ENCODE results near the gene LRCOL1.

LRCOL1 gene

DNA sequence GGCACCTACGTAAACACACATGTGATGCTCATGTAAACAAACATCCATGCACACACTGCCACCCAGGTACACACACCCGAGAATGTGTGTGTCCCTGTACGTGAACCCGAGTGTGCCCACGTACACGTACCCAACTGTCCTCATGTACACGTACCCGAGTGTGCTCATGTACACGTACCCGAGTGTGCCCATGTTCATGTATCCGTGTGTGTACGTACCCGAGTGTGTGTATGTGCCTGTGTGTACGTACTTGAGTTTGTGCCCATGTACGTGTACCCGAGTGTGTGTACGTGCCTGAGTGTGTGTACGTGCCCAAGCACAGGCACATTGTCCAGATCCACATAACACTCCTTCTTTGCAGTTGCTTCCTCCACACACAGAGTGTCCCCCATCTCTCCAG is 45.0 kb downstream of the LRCOL1 start:
- Histone ChIP-seq H3K4me3 (replicated peaks; ENCODE audit: low read depth, low read length) (no peak overlapping the region), H3K36me3 (ENCODE audit: control insufficient read depth, insufficient read depth, low read length) (no peaks in the 10 kb centered on the region), H3K27me3 (replicated peaks; ENCODE audit: control insufficient read depth, insufficient read depth, low read length) (no peaks in the 10 kb centered on the region)
- TF ChIP-seq, protein P1, sequence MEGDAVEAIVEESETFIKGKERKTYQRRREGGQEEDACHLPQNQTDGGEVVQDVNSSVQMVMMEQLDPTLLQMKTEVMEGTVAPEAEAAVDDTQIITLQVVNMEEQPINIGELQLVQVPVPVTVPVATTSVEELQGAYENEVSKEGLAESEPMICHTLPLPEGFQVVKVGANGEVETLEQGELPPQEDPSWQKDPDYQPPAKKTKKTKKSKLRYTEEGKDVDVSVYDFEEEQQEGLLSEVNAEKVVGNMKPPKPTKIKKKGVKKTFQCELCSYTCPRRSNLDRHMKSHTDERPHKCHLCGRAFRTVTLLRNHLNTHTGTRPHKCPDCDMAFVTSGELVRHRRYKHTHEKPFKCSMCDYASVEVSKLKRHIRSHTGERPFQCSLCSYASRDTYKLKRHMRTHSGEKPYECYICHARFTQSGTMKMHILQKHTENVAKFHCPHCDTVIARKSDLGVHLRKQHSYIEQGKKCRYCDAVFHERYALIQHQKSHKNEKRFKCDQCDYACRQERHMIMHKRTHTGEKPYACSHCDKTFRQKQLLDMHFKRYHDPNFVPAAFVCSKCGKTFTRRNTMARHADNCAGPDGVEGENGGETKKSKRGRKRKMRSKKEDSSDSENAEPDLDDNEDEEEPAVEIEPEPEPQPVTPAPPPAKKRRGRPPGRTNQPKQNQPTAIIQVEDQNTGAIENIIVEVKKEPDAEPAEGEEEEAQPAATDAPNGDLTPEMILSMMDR (IDR thresholded peaks at IDR 0.05; ENCODE audit: insufficient read depth, low read length, poor library complexity, severe bottlenecking) = no peak
- DNase-seq (ENCODE audit: extremely low read depth, insufficient read length) = no peak

DNA sequence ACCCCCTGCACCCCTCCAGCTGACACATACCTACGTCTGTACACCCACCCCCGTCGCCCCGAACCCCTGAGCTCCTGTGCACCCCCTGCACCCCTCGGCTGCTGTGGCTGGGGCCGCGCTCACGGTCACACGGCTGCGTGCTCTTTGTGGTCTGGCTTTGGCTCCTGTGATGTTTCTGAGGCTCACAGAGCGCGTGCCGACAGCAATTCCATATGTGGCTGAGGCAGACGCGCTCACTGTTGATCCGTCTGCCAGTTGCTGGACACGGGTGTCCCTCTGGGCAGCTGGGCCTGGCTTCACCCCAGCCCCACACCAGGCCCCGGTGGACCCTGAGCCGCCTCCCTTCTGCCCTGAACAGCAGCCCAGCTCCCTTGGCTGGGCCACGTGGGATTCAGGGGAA is 46.5 kb downstream of the LRCOL1 start:
- no peak for DNase-seq (ENCODE audit: extremely low read depth, insufficient read length)
- H3K27me3 ChIP-seq (replicated peaks; ENCODE audit: control insufficient read depth, insufficient read depth, low read length) = no peaks in the 10 kb centered on the region
- TF ChIP-seq, protein P1 (IDR thresholded peaks at IDR 0.05; ENCODE audit: insufficient read depth, low read length, poor library complexity, severe bottlenecking) = no peak
- H3K36me3 ChIP-seq (ENCODE audit: control insufficient read depth, insufficient read depth, low read length) = no peaks in the 10 kb centered on the region
- H3K4me3 ChIP-seq (replicated peaks; ENCODE audit: low read depth, low read length) = no peak overlapping the region

DNA sequence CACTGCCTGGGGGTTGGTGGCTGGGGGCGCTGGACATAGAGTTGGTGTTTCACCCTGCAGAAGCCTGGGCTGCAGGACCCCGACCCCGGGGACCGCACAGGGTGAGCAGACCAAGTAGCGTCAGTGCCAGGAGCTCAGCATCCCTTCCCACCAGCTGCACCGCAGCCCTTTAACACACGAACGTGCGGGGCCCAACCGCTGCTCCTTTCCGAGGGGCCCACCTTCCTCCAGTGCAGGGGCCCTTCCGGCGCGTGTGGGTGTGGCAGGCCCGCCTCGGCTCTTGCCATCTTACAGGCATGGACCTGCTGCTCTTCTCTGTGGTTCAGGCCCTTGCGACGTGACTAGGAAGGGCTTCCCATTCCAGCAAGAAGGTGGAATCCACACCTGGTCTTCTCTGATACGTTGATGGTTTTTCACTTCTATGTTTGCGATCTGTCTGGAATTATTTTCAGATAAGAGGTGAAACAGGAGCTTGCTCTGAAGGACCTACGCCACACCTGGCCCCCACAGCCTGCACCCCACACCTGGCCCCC is 47.8 kb downstream of the LRCOL1 start:
- TF ChIP-seq, protein P1 (IDR thresholded peaks at IDR 0.05; ENCODE audit: insufficient read depth, low read length, poor library complexity, severe bottlenecking) = no peak
- Histone ChIP-seq H3K36me3 (ENCODE audit: control insufficient read depth, insufficient read depth, low read length) (no peaks in the 10 kb centered on the region), H3K4me3 (replicated peaks; ENCODE audit: low read depth, low read length) (no peak overlapping the region), H3K27me3 (replicated peaks; ENCODE audit: control insufficient read depth, insufficient read depth, low read length) (no peaks in the 10 kb centered on the region; the same call in 1 of the 2 replicates)
- DNase-seq (ENCODE audit: extremely low read depth, insufficient read length) = no peak

DNA sequence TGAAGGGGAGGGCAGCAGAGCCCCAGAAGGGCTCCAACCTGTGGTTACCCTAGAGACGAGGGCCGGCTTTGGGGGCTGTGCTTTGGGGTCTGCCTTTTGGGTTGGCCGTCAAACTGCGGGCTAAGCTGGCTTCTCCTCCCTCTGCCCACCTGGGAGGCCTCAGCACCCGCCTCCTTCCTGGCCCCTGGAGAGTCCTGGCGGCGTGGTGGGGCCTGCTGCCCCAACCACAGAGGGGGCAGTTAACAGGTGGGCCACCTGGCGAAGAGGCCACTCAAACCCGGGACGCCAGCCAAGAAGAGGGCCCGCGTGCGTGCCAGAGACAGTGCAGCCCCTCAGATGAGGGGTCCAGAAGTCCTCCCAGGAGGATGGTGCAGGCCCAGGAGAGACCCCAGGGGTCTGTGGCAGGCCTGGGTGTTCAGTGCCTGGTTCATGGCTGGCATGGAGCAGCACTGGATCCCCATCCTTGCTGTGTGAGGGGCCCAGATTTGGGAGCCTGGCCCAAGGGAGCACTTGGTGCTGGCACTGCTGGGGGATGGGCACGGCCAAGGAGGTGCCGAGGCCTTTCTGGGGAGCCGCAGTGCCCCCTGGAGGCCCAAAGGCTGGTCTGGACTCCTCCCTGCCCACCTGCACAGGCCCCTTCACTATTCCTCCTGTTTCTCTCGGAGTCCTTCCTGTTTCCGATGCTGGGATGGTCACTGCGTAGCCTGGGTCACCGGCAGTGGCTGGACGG is 48.8 kb downstream of the LRCOL1 start:
- H3K27me3 ChIP-seq (replicated peaks; ENCODE audit: control insufficient read depth, insufficient read depth, low read length) = no peaks in the 10 kb centered on the region; the same call in 1 of the 2 replicates
- DNase-seq (ENCODE audit: extremely low read depth, insufficient read length) = peak; percentile 35
- TF ChIP-seq, protein P1 (IDR thresholded peaks at IDR 0.05; ENCODE audit: insufficient read depth, low read length, poor library complexity, severe bottlenecking) = peak; percentile 40
- H3K36me3 ChIP-seq (ENCODE audit: control insufficient read depth, insufficient read depth, low read length) = no peaks in the 10 kb centered on the region
- H3K4me3 ChIP-seq (replicated peaks; ENCODE audit: low read depth, low read length) = no peak overlapping the region

DNA sequence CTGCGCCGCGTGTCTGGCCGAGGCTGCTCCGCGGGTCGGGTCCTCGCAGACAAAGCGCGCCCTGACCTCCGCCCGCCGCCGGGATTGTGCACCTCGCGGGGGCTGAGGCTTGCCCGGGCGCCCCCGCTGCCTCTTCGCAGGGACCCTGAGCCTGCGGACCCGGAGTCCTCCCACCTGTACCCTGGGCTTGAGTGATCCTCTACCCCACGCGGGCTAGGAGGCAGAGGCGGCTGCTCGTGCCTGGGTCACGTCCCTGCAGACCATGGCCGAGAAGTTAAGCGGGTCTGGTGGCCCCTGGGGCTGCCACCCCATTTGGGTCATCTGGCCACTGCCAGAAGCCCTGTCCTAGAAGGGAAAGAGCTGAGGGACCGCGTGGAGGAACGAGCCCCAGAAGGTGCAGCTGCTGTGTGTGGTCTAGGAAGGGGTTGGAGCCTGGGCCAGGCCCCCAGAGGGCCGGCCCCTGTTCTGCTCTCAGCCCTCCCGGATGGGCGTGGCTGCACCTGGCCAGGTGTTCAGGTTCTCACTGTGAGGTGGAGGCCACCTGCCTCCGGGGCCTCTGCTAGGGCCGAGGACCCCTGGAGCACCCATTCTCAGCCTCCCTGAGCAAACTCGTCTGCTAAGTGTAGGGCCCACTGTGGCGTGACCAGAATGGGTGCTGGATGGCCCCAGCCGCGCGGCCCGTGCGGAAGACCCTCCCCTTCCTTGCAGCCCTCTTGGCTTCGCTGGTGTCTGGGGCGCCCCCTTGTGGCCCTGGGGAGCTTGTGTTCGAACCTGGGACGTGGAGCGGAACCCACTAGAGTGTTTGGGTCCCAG is 49.6 kb downstream of the LRCOL1 start:
- Histone ChIP-seq H3K36me3 (ENCODE audit: control insufficient read depth, insufficient read depth, low read length) (no peaks in the 10 kb centered on the region), H3K4me3 (replicated peaks; ENCODE audit: low read depth, low read length) (peak overlapping the region; percentile 59), H3K27me3 (replicated peaks; ENCODE audit: control insufficient read depth, insufficient read depth, low read length) (no peaks in the 10 kb centered on the region; the same call in 1 of the 2 replicates)
- TF ChIP-seq, protein P1 (IDR thresholded peaks at IDR 0.05; ENCODE audit: insufficient read depth, low read length, poor library complexity, severe bottlenecking) = peak; percentile 91
- DNase-seq (ENCODE audit: extremely low read depth, insufficient read length) = peak; percentile 72

Measured in GM06990 (cell line).